OCI-LY3 (cell line): ENCODE results near the gene VAV3.

ENCODE experiments used
- CTCF ChIP-seq: fragments of 200-600, 300-600 bp; sonication (generic); IDR thresholded peaks from 2 replicates; pipeline ENCODE4 v1.5.1; 2014; ENCODE audit warnings: antibody characterized with exemption, low read length, low read depth
- EZH2phosphoT487 ChIP-seq: fragments of 200-600 bp; shearing (Covaris generic); IDR thresholded peaks from 2 replicates; pipeline ENCODE4 v1.6.1; 2018; ENCODE audit warnings: antibody characterized with exemption, mixed run types, low read depth

- no peak for TF ChIP-seq CTCF
- TF ChIP-seq EZH2phosphoT487: no peak
These were observed 25.7 kb downstream of the VAV3 start for GRCh38 chr1:107939256-107939655.
